SK-N-SH (cell line): ENCODE data around the gene ST7L. TPM values are rescaled to one million over a fixed set of nuclear protein-coding genes. Genes with fewer than 3 reads are reported as not detected.

Experiments used
- CTCF ChIA-PET: fragments of 300-600, 350-600 bp; formaldehyde crosslinking; extraction: SDS; loops from one replicate; lab custom pipeline; 2021; lab: Yijun Ruan, JAX
- POLR2A ChIA-PET: fragments of 350-600 bp; sonication (Branson Sonifier 250); formaldehyde crosslinking; extraction: SDS; loops from one replicate; lab custom pipeline; 2020; ENCODE audit warnings: antibody characterized with exemption, inconsistent platforms; lab: Yijun Ruan, JAX
- DNase-seq: peaks from one replicate; pipeline ENCODE4 v3.0.0; 2012
- H2AFZ ChIP-seq: fragments of 200-600 bp; sonication (generic); 2 replicates; pipeline ENCODE4 v1.8.1; 2016; ENCODE audit warnings: antibody characterized with exemption, mild to moderate bottlenecking, low read depth
- H3F3A ChIP-seq: fragments of 200-600 bp; sonication (generic); replicated peaks from 2 replicates; pipeline ENCODE3; 2016; ENCODE audit warnings: antibody characterized with exemption, mild to moderate bottlenecking; ENCODE audit not compliant: insufficient read depth
- H3K27ac ChIP-seq, 2 experiments: fragments of 200-500 bp in 1 of 2; fragments of 200-600 bp in 1 of 2; sonication (Bioruptor generic) in 1 of 2; sonication (generic), shearing (Covaris generic) in 1 of 2; 2 replicates each; pipeline versions ENCODE4 v1.5.1 to v1.6.1; 2014 to 2016; ENCODE audit warnings: low read depth in 2 of 2, inconsistent platforms in 1 of 2, low read length in 1 of 2, mild to moderate bottlenecking in 1 of 2, mixed read lengths in 1 of 2
- H3K27me3 ChIP-seq: fragments of 200-600 bp; sonication (generic), shearing (Covaris generic); 2 replicates; pipeline ENCODE4 v1.6.1; 2016; ENCODE audit warnings: mixed run types; ENCODE audit not compliant: insufficient read depth
- H3K36me3 ChIP-seq, 2 experiments: fragments of 200-500 bp in 1 of 2; fragments of 200-600 bp in 1 of 2; sonication (Bioruptor generic) in 1 of 2; sonication (generic) in 1 of 2; replicated peaks in 1 of 2; 2 replicates each; pipeline versions ENCODE3 to v1.5.1; 2014 to 2016; ENCODE audit warnings: low read length in 1 of 2, mild to moderate bottlenecking in 1 of 2; ENCODE audit not compliant: insufficient read depth in 2 of 2, control insufficient read depth in 1 of 2
- H3K4me1 ChIP-seq, 2 experiments: fragments of 200-500 bp in 1 of 2; fragments of 200-600 bp in 1 of 2; sonication (Bioruptor generic) in 1 of 2; sonication (generic), shearing (Covaris generic) in 1 of 2; 2 replicates each; pipeline versions ENCODE4 v1.5.1 to v1.6.1; 2014 to 2016; ENCODE audit warnings: low read depth in 1 of 2, low read length in 1 of 2, mixed run types in 1 of 2; ENCODE audit not compliant: insufficient read depth in 2 of 2, control insufficient read depth in 1 of 2
- H3K4me2 ChIP-seq: fragments of 200-600 bp; sonication (generic), shearing (Covaris generic); 2 replicates; pipeline ENCODE4 v1.6.1; 2017; ENCODE audit warnings: mixed run types
- H3K4me3 ChIP-seq, 2 experiments: fragments of 200-500 bp in 1 of 2; fragments of 200-600 bp in 1 of 2; sonication (Bioruptor generic) in 1 of 2; sonication (generic), shearing (Covaris generic) in 1 of 2; 2 replicates each; pipeline versions ENCODE4 v1.5.1 to v1.8.1; 2014 to 2016; ENCODE audit warnings: low read depth in 2 of 2, inconsistent platforms in 1 of 2, low read length in 1 of 2, mild to moderate bottlenecking in 1 of 2, mixed read lengths in 1 of 2, moderate library complexity in 1 of 2
- H3K79me2 ChIP-seq: fragments of 200-600 bp; sonication (generic); 2 replicates; pipeline ENCODE4 v1.8.1; 2017; ENCODE audit warnings: mild to moderate bottlenecking; ENCODE audit not compliant: insufficient read depth
- H3K9ac ChIP-seq: fragments of 200-600 bp; sonication (generic); 2 replicates; pipeline ENCODE4 v1.6.1; 2017; ENCODE audit warnings: mixed run types
- H3K9me2 ChIP-seq: fragments of 200-600 bp; sonication (generic); 2 replicates; pipeline ENCODE4 v1.6.1; 2017; ENCODE audit warnings: mixed run types
- H3K9me3 ChIP-seq: fragments of 200-600 bp; sonication (generic); 2 replicates; pipeline ENCODE4 v1.6.1; 2017; ENCODE audit warnings: mixed run types, mild to moderate bottlenecking, moderate library complexity
- H4K20me1 ChIP-seq: fragments of 200-600 bp; sonication (generic); 2 replicates; pipeline ENCODE4 v1.6.1; 2017; ENCODE audit warnings: mild to moderate bottlenecking, mixed run types; ENCODE audit not compliant: insufficient read depth
- CHD2 ChIP-seq: fragments of 150-350 bp; IDR thresholded peaks from 2 replicates; pipeline ENCODE4 v1.6.1; 2018; ENCODE audit warnings: low read length; ENCODE audit not compliant: partially characterized antibody
- CTCF ChIP-seq: fragments of 200-600 bp; sonication (generic); IDR thresholded peaks from 2 replicates; pipeline ENCODE4 v1.6.1; 2017; ENCODE audit warnings: antibody characterized with exemption, mild to moderate bottlenecking, moderate library complexity
- ELF1 ChIP-seq: IDR thresholded peaks from 2 replicates; pipeline ENCODE4 v1.4.0; 2012
- EP300 ChIP-seq, 2 experiments: IDR thresholded peaks; 2 replicates each; pipeline versions ENCODE4 v1.4.0 to v1.6.1; 2012; ENCODE audit warnings: borderline replicate concordance in 1 of 2, low read depth in 1 of 2, low read length in 1 of 2
- EZH2phosphoT487 ChIP-seq: fragments of 200-600 bp; sonication (generic); IDR thresholded peaks from 2 replicates; pipeline ENCODE4 v1.6.1; 2017; ENCODE audit warnings: low read depth, mixed run types, mild to moderate bottlenecking, antibody characterized with exemption, moderate library complexity, borderline replicate concordance
- FOSL2 ChIP-seq: IDR thresholded peaks from 2 replicates; pipeline ENCODE4 v1.4.0; 2012; ENCODE audit warnings: low read depth, mild to moderate bottlenecking, moderate library complexity, borderline replicate concordance
- FOXJ3 ChIP-seq: sonication (generic); formaldehyde crosslinking; IDR thresholded peaks from 2 replicates; pipeline ENCODE4 v1.5.1; 2020; ENCODE audit warnings: mild to moderate bottlenecking, missing genetic modification reagents
- GABPA ChIP-seq: IDR thresholded peaks from 2 replicates; pipeline ENCODE4 v1.4.0; 2012; ENCODE audit warnings: low read depth, mild to moderate bottlenecking
- GATA2 ChIP-seq: sonication (generic); formaldehyde crosslinking; IDR thresholded peaks from 2 replicates; pipeline ENCODE4 v1.5.0; 2020; ENCODE audit warnings: mild to moderate bottlenecking, missing genetic modification reagents
- JUND ChIP-seq: IDR thresholded peaks from 2 replicates; pipeline ENCODE4 v1.4.0; 2012
- MEF2A ChIP-seq: IDR thresholded peaks from 2 replicates; pipeline ENCODE4 v1.4.0; 2012; ENCODE audit warnings: low read depth, borderline replicate concordance
- NFIC ChIP-seq: IDR thresholded peaks from 2 replicates; pipeline ENCODE4 v1.4.0; 2012; ENCODE audit warnings: borderline replicate concordance
- NRF1 ChIP-seq: IDR thresholded peaks from 2 replicates; pipeline ENCODE4 v1.6.1; 2012; ENCODE audit warnings: low read depth, mild to moderate bottlenecking, low read length
- RAD21 ChIP-seq: IDR thresholded peaks from 2 replicates; pipeline ENCODE4 v1.6.1; 2012; ENCODE audit warnings: mild to moderate bottlenecking, low read length
- RFX5 ChIP-seq: IDR thresholded peaks from 2 replicates; pipeline ENCODE4 v1.6.1; 2012; ENCODE audit warnings: mild to moderate bottlenecking, improper control_type of control experiment, low read length
- RXRA ChIP-seq: IDR thresholded peaks from 2 replicates; pipeline ENCODE4 v1.4.0; 2012; ENCODE audit warnings: low read depth, mild to moderate bottlenecking, borderline replicate concordance
- SIN3A ChIP-seq: IDR thresholded peaks from 2 replicates; pipeline ENCODE4 v1.6.1; 2012; ENCODE audit warnings: low read depth, mild to moderate bottlenecking, low read length, moderate library complexity, borderline replicate concordance
- SMC3 ChIP-seq: IDR thresholded peaks from 2 replicates; pipeline ENCODE4 v1.6.1; 2012; ENCODE audit warnings: low read depth, low read length, improper control_type of control experiment
- TAF1 ChIP-seq: IDR thresholded peaks from 2 replicates; pipeline ENCODE4 v1.6.1; 2012; ENCODE audit warnings: low read depth, mild to moderate bottlenecking, low read length, moderate library complexity, borderline replicate concordance
- TCF12 ChIP-seq: IDR thresholded peaks from 2 replicates; pipeline ENCODE4 v1.4.0; 2012
- TEAD4 ChIP-seq: IDR thresholded peaks from 2 replicates; pipeline ENCODE4 v1.4.0; 2012; ENCODE audit warnings: mild to moderate bottlenecking, borderline replicate concordance; ENCODE audit not compliant: insufficient read depth
- USF2 ChIP-seq: fragments of 150-350 bp; IDR thresholded peaks from 2 replicates; pipeline ENCODE4 v1.6.1; 2017; ENCODE audit warnings: antibody characterized with exemption, low read length, low read depth, borderline replicate concordance
- YY1 ChIP-seq: IDR thresholded peaks from 2 replicates; pipeline ENCODE4 v1.4.0; 2012; ENCODE audit warnings: low read depth, mild to moderate bottlenecking
- ZBTB33 ChIP-seq: IDR thresholded peaks from 2 replicates; pipeline ENCODE4 v1.4.0; 2012; ENCODE audit warnings: low read depth, borderline replicate concordance
- WGBS: methylation state at CpG from one replicate; pipeline ENCODE4 v1.1.6; 2017; ENCODE audit warnings: low lambda C conversion rate; 5-methylcytosine and 5-hydroxymethylcytosine counted together
- polyA plus RNA-seq, 3 experiments: library from polyadenylated mRNA; depleted of rRNA; stranded (reverse); fragments of >200 nt; gene quantifications; 2 replicates each; pipeline ENCODE4 v1.2.3, GENCODE V29; 2012
- TF ChIP-seq, protein P1 (sequence below): IDR thresholded peaks from 2 replicates; pipeline ENCODE4 v1.4.0; 2012; ENCODE audit warnings: low read depth
- TF ChIP-seq, protein P2 (sequence below): IDR thresholded peaks from 2 replicates; pipeline ENCODE4 v1.4.0; 2012; ENCODE audit warnings: low read depth, borderline replicate concordance

The ST7L gene
- polyA plus RNA-seq, 1 of the 3 experiments (the other 2 are of a cell fraction) = 17.9 TPM

DNA sequence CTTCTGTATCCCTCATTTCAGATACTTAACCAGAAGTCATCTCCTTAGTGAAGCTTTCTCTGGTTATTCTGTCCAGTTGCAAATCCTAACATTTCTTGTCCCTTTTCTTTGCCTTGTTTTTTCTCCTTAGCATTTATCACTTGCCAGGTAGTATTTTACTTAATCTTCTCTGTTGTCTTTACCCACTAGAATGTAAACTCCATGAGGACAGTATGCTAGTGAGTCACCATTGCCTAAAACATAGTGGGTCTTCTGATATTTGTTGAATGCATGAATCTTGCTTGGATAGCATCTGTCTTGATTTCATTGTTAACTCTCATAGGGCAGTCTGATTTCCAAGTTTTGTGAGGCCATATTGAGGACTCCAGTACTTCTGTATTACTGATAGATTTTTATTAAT lies 10.3 kb upstream of the ST7L start:
- H3K9me3 ChIP-seq = no peaks in the 10 kb centered on the region
- H4K20me1 ChIP-seq = peaks cover 96% of the 10 kb centered on the region
- no peak overlapping the region for H3K9ac ChIP-seq
- H3K9me2 ChIP-seq = no peaks in the 10 kb centered on the region
- no peak for DNase-seq
- no peak overlapping the region for H3K27ac ChIP-seq
- peaks cover 11% of the 10 kb centered on the region for H3F3A ChIP-seq
- POLR2A ChIA-PET = no interaction called here
- no peak for TF ChIP-seq GATA2
- no peak for TF ChIP-seq RFX5
- no peak for TF ChIP-seq FOXJ3
- no peak for TF ChIP-seq MEF2A
- TF ChIP-seq RXRA = no peak
- TF ChIP-seq YY1 = no peak
- no peak for TF ChIP-seq FOSL2
- no peak for TF ChIP-seq JUND
- no peak for TF ChIP-seq SMC3
- TF ChIP-seq EP300 (IDR thresholded peaks at IDR 0.05; ENCODE audit: borderline replicate concordance in 1 of 2, low read depth in 1 of 2, low read length in 1 of 2) = no peak
- no peak for TF ChIP-seq CTCF
- TF ChIP-seq ELF1 = no peak
- TF ChIP-seq NRF1 = no peak
- no peak for TF ChIP-seq TAF1
- TF ChIP-seq USF2 = no peak
- no peak for TF ChIP-seq NFIC
- TF ChIP-seq EZH2phosphoT487 = no peak
- TF ChIP-seq, all 33 proteins: peak for 0
- H3K27me3 ChIP-seq = no peaks in the 10 kb centered on the region
- H3K79me2 ChIP-seq = peaks cover 100% of the 10 kb centered on the region
- H3K36me3 ChIP-seq = peaks cover 8 to 16% of the 10 kb centered on the region in 2 experiments
- H2AFZ ChIP-seq = no peak overlapping the region
- H3K4me3 ChIP-seq = no peak overlapping the region
- peaks cover 0 to 6% of the 10 kb centered on the region in 2 experiments; a peak in 2 of 4 replicates for H3K4me1 ChIP-seq
- H3K4me2 ChIP-seq = no peak overlapping the region
- CTCF ChIA-PET = no interaction called here

GRCh38 chr1:112628516-112628915 lies 9.6 kb upstream of the ST7L start:
- peaks cover 96% of the 10 kb centered on the region for H4K20me1 ChIP-seq
- H3K4me1 ChIP-seq = peaks cover 0 to 6% of the 10 kb centered on the region in 2 experiments; a peak in 2 of 4 replicates
- H3K27ac ChIP-seq = no peak overlapping the region
- no peak overlapping the region for H2AFZ ChIP-seq
- WGBS = 93% methylated on average over 2 of the region's 2 CpGs
- peaks cover 4% of the 10 kb centered on the region for H3F3A ChIP-seq
- no peaks in the 10 kb centered on the region for H3K9me2 ChIP-seq
- H3K9ac ChIP-seq = no peak overlapping the region
- no peaks in the 10 kb centered on the region for H3K27me3 ChIP-seq
- H3K36me3 ChIP-seq = peaks cover 8 to 19% of the 10 kb centered on the region in 2 experiments
- ChIA-PET POLR2A (no interaction called here), CTCF (no interaction called here)
- no peak for DNase-seq
- no peak overlapping the region for H3K4me2 ChIP-seq
- peaks cover 100% of the 10 kb centered on the region for H3K79me2 ChIP-seq
- no peak overlapping the region for H3K4me3 ChIP-seq
- no peaks in the 10 kb centered on the region for H3K9me3 ChIP-seq
- TF ChIP-seq ZBTB33 (no peak), YY1 (no peak), TEAD4 (no peak), TCF12 (no peak), RAD21 (no peak), FOSL2 (no peak), ELF1 (no peak), SIN3A (no peak), CHD2 (no peak), GABPA (no peak), RXRA (no peak), RFX5 (no peak), EZH2phosphoT487 (no peak)
- TF ChIP-seq, protein P1, sequence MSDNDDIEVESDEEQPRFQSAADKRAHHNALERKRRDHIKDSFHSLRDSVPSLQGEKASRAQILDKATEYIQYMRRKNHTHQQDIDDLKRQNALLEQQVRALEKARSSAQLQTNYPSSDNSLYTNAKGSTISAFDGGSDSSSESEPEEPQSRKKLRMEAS = no peak
- TF ChIP-seq, protein P2, sequence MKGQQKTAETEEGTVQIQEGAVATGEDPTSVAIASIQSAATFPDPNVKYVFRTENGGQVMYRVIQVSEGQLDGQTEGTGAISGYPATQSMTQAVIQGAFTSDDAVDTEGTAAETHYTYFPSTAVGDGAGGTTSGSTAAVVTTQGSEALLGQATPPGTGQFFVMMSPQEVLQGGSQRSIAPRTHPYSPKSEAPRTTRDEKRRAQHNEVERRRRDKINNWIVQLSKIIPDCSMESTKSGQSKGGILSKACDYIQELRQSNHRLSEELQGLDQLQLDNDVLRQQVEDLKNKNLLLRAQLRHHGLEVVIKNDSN = no peak
